ENCODE results near the gene PRKCE.

DNA sequence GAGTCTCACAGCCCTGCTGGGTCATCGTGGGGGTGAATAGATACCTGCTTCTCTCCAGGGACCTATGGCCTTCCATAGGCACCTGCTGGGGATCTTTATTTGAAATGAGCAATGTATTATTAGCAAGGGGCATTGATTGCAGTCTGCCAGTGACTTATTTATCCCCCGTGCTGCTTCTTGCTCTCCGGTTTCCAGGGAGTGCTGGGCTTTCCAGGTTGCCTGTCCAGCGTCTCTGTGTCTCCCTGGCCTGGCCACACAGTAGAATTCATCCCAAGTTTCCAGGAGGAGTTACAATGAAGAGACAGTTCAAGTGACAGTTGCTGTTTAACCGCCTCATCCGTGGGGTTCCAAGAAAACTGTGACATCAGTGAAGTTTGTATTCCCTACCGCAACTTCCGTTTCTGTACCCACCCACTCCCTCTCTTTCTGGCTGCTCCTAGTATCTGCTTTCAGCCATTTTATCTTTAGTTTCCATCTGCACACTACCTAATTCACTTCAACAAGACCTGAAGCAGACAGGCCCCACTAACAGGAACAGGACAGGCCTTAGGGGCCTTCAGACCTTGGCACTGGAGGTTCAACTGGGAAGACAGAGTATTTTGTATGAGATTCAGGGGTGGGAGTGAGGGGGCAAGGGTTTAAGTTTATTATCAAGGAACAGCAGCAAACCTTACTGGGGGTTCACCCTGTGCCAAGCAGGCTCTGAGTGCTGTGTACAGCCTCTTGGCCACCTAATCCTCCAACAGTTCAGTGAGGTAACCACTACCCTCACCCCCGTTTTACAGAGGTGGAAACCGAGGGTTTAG is 134.8 kb downstream of the PRKCE start:
- TF ChIP-seq SUZ12 (IDR thresholded peaks at IDR 0.05; ENCODE audit: low read length): no peak
- TF ChIP-seq, protein P1, sequence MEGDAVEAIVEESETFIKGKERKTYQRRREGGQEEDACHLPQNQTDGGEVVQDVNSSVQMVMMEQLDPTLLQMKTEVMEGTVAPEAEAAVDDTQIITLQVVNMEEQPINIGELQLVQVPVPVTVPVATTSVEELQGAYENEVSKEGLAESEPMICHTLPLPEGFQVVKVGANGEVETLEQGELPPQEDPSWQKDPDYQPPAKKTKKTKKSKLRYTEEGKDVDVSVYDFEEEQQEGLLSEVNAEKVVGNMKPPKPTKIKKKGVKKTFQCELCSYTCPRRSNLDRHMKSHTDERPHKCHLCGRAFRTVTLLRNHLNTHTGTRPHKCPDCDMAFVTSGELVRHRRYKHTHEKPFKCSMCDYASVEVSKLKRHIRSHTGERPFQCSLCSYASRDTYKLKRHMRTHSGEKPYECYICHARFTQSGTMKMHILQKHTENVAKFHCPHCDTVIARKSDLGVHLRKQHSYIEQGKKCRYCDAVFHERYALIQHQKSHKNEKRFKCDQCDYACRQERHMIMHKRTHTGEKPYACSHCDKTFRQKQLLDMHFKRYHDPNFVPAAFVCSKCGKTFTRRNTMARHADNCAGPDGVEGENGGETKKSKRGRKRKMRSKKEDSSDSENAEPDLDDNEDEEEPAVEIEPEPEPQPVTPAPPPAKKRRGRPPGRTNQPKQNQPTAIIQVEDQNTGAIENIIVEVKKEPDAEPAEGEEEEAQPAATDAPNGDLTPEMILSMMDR (IDR thresholded peaks at IDR 0.05; ENCODE audit: control extremely low read depth in 1 of 3, insufficient read depth in 1 of 3, low read depth in 1 of 3, low read length in 3 of 3): no peak
- TF ChIP-seq EZH2 (IDR thresholded peaks at IDR 0.05; ENCODE audit: low read depth, low read length, severe bottlenecking): no peak
- no peak for TF ChIP-seq POLR2A (IDR thresholded peaks at IDR 0.05; ENCODE audit: control extremely low read depth in 1 of 2, low read depth in 2 of 2, low read length in 2 of 2)
- TF ChIP-seq KDM5A (IDR thresholded peaks at IDR 0.05; ENCODE audit: low read length): no peak
- no peak for TF ChIP-seq TEAD4 (IDR thresholded peaks at IDR 0.05; ENCODE audit: low read depth, low read length)
- TF ChIP-seq, protein P2, sequence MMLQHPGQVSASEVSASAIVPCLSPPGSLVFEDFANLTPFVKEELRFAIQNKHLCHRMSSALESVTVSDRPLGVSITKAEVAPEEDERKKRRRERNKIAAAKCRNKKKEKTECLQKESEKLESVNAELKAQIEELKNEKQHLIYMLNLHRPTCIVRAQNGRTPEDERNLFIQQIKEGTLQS (IDR thresholded peaks at IDR 0.05; ENCODE audit: insufficient read depth, low read depth, low read length): no peak
- TF ChIP-seq CHD1 (IDR thresholded peaks at IDR 0.05; ENCODE audit: low read depth, low read length): no peak
- no peak for TF ChIP-seq POLR2AphosphoS5 (IDR thresholded peaks at IDR 0.05; ENCODE audit: low read depth, low read length)
- no peak for TF ChIP-seq TAF1 (IDR thresholded peaks at IDR 0.05; ENCODE audit: low read depth, low read length)
- no peak for TF ChIP-seq RAD21 (IDR thresholded peaks at IDR 0.05 in 1 of 2, conservative IDR thresholded peaks at IDR 0.05 in 1 of 2; ENCODE audit: low read depth in 2 of 2, low read length in 2 of 2)
